Measurements from ENCODE around the gene ROS1.

ROS1 gene

DNA sequence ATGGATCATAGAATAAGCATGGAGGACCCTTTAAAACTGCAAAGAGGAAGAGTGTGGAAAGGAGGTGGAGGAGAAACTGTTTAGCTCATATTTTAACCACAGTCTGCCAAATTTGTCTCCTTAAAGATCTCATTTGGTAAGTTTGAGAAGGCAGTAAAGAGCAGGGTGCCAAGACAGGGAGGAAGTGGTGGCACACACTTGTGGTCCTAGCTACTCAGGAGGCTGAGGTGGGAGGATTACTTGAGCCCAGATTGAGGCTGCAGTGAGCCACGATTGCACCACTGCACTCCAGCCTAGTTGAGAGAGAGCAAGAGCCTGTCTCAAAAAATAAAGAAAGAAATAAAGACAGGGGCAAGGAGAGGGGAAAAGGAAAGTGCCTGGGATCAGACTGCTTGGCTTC is 39.9 kb upstream of the ROS1 start:
- TF ChIP-seq, protein P1, sequence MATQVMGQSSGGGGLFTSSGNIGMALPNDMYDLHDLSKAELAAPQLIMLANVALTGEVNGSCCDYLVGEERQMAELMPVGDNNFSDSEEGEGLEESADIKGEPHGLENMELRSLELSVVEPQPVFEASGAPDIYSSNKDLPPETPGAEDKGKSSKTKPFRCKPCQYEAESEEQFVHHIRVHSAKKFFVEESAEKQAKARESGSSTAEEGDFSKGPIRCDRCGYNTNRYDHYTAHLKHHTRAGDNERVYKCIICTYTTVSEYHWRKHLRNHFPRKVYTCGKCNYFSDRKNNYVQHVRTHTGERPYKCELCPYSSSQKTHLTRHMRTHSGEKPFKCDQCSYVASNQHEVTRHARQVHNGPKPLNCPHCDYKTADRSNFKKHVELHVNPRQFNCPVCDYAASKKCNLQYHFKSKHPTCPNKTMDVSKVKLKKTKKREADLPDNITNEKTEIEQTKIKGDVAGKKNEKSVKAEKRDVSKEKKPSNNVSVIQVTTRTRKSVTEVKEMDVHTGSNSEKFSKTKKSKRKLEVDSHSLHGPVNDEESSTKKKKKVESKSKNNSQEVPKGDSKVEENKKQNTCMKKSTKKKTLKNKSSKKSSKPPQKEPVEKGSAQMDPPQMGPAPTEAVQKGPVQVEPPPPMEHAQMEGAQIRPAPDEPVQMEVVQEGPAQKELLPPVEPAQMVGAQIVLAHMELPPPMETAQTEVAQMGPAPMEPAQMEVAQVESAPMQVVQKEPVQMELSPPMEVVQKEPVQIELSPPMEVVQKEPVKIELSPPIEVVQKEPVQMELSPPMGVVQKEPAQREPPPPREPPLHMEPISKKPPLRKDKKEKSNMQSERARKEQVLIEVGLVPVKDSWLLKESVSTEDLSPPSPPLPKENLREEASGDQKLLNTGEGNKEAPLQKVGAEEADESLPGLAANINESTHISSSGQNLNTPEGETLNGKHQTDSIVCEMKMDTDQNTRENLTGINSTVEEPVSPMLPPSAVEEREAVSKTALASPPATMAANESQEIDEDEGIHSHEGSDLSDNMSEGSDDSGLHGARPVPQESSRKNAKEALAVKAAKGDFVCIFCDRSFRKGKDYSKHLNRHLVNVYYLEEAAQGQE (IDR thresholded peaks at IDR 0.05; ENCODE audit: insufficient read depth in 1 of 2, low read depth in 2 of 2, low read length in 2 of 2), result no peak
- no peak for TF ChIP-seq TAF1 (IDR thresholded peaks at IDR 0.05; ENCODE audit: borderline replicate concordance, insufficient read depth, low read length)
- no peak for TF ChIP-seq FOXP2 (optimal IDR thresholded peaks at IDR 0.05; ENCODE audit: borderline replicate concordance, extremely low read depth, extremely low read length, insufficient read depth)
- no peak for TF ChIP-seq SIN3A (IDR thresholded peaks at IDR 0.05; ENCODE audit: borderline replicate concordance, insufficient read depth, low read length)
- TF ChIP-seq POLR2AphosphoS5 (IDR thresholded peaks at IDR 0.05; ENCODE audit: low read depth, low read length), result no peak

DNA sequence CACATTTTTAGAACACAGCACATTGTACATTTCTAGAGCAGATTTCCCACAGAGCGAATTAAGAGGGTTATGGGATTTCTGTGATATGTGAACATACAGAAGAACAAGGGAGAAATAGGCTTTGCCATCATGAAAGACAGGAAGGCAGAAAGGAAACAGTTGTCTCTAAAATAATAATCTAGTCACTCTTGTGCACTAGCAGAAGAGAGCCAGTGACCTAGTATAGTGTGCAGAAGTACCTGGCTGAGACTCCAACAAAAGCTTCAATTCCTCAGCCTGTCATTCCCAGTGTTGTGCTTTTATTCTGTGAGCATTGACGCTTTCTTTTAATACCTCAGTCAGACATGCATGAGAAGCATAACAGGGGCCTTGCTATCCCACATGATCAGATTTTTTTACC is 39.0 kb upstream of the ROS1 start:
- TF ChIP-seq SIN3A (IDR thresholded peaks at IDR 0.05; ENCODE audit: borderline replicate concordance, insufficient read depth, low read length), result no peak
- TF ChIP-seq POLR2AphosphoS5 (IDR thresholded peaks at IDR 0.05; ENCODE audit: low read depth, low read length), result no peak
- no peak for TF ChIP-seq FOXP2 (optimal IDR thresholded peaks at IDR 0.05; ENCODE audit: borderline replicate concordance, extremely low read depth, extremely low read length, insufficient read depth)
- TF ChIP-seq, protein P1 (IDR thresholded peaks at IDR 0.05; ENCODE audit: insufficient read depth in 1 of 2, low read depth in 2 of 2, low read length in 2 of 2), result no peak
- no peak for TF ChIP-seq TAF1 (IDR thresholded peaks at IDR 0.05; ENCODE audit: borderline replicate concordance, insufficient read depth, low read length)

DNA sequence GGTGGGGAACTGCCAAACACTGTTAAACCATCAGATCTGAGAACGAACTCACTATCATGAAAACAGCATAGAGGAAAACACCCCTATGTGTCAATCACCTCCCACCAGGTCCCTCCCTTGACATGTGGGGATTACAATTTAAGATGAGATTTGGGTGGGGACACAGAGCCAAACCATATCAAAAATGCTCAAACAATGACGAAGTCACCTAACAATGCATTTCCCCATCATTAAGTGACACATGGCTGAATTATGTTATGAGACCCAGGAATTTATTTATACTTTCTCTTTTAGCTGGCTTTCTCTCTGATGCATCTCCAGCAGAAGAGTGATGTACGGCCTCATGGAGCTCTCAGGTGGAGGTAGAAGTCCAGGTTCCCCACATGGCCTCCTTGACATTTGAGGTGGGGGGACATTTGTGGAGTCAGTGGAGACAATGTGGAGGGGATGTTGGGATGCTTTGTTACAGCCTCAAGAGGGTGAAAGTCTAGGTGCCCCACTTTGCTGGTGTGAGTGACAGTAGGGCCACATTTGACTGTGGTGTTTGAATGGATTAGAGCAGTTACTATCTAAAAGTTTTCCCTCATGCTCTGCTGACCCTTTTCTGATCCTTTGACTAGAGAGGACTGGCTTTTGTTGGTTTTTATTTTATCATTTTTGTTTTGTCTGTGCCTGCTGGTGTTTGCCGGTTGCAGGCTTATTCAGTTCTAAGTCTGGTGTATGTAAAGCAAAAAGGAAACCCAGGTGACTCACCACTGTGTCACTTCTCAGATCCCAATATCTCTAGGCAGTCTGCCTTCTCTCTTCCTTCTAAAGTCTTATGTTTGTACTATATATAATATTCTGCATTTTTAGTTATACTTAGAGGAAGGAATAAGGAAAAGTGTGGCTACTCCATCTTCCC is 38.3 kb upstream of the ROS1 start:
- TF ChIP-seq POLR2AphosphoS5 (IDR thresholded peaks at IDR 0.05; ENCODE audit: low read depth, low read length) (no peak), SIN3A (IDR thresholded peaks at IDR 0.05; ENCODE audit: borderline replicate concordance, insufficient read depth, low read length) (no peak), TAF1 (IDR thresholded peaks at IDR 0.05; ENCODE audit: borderline replicate concordance, insufficient read depth, low read length) (no peak), FOXP2 (optimal IDR thresholded peaks at IDR 0.05; ENCODE audit: borderline replicate concordance, extremely low read depth, extremely low read length, insufficient read depth) (no peak)
- TF ChIP-seq, protein P1 (IDR thresholded peaks at IDR 0.05; ENCODE audit: insufficient read depth in 1 of 2, low read depth in 2 of 2, low read length in 2 of 2), result no peak

DNA sequence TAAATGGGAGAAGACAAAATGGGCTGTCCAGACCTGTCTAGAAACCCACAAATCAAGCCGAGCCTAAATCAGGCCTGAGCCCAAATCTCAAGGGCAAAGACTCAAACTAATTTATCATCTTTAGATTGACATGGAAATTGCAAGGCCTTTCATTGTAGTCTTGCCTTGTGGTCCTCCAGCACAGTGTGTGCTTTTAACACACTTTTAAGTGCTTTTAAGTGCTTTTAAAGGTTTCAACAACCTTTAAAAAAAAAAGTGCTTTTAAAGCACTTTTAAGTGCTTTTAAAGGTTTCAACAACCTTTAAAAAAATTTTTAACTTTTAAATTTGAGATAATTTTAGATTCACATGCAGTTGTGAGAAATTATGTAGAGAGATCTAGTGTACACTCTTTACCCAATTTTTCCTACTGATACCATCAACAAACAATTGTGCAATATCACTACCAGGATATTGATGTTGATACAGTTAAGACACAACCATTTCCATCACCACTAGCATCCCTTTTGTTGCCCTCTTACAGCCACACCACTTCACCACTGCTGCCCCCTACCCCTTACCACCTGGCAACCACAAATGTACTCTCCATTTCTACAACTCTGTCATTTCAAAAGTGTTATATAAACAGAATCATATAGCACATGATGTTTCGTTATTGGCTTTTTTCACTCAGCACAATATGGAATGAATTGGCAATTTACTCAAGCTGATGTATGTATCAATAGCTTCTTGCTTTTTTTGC is 33.6 kb upstream of the ROS1 start:
- TF ChIP-seq TAF1 (IDR thresholded peaks at IDR 0.05; ENCODE audit: borderline replicate concordance, insufficient read depth, low read length), result no peak
- TF ChIP-seq SIN3A (IDR thresholded peaks at IDR 0.05; ENCODE audit: borderline replicate concordance, insufficient read depth, low read length), result no peak
- no peak for TF ChIP-seq FOXP2 (optimal IDR thresholded peaks at IDR 0.05; ENCODE audit: borderline replicate concordance, extremely low read depth, extremely low read length, insufficient read depth)
- TF ChIP-seq, protein P1 (IDR thresholded peaks at IDR 0.05; ENCODE audit: insufficient read depth in 1 of 2, low read depth in 2 of 2, low read length in 2 of 2), result no peak
- no peak for TF ChIP-seq POLR2AphosphoS5 (IDR thresholded peaks at IDR 0.05; ENCODE audit: low read depth, low read length)

All from PFSK-1 (cell line).